ENCODE measurements around the gene PDGFC. TPM values are rescaled to one million over a fixed set of nuclear protein-coding genes. Genes with fewer than 3 reads are reported as not detected.

PDGFC gene
- total RNA-seq, 1 experiment from 2014 or later, result 4.5 TPM

DNA sequence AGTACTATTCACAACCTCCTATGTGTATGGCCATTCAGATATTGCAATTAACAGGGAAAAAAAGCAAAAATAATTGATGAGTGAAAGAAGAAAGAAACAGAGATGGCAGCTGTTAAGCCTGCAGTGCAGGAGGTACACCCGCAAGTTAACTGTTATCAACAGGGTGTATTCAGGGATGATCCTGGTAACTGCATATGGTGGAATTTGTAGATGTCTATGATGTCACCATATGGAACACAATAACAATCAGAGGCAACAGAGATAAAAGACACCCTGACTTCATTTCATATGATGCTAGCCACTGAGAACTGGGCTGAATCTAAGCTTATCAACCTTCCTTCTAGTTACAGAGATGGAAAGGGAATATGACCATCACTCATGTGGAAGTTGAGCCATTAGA is 96.5 kb downstream of the PDGFC start:
- H3K27me3 ChIP-seq (ENCODE audit: insufficient read depth, low read length), result no peaks in the 10 kb centered on the region
- no peak overlapping the region for H4K5ac ChIP-seq (ENCODE audit: insufficient read length, low read depth, low read length)
- no peak overlapping the region for H3K56ac ChIP-seq (ENCODE audit: insufficient read length, low read depth, low read length)
- no peaks in the 10 kb centered on the region for H3K79me1 ChIP-seq (ENCODE audit: insufficient read depth, low read depth, low read length, poor library complexity, severe bottlenecking)
- TF ChIP-seq, protein P1, sequence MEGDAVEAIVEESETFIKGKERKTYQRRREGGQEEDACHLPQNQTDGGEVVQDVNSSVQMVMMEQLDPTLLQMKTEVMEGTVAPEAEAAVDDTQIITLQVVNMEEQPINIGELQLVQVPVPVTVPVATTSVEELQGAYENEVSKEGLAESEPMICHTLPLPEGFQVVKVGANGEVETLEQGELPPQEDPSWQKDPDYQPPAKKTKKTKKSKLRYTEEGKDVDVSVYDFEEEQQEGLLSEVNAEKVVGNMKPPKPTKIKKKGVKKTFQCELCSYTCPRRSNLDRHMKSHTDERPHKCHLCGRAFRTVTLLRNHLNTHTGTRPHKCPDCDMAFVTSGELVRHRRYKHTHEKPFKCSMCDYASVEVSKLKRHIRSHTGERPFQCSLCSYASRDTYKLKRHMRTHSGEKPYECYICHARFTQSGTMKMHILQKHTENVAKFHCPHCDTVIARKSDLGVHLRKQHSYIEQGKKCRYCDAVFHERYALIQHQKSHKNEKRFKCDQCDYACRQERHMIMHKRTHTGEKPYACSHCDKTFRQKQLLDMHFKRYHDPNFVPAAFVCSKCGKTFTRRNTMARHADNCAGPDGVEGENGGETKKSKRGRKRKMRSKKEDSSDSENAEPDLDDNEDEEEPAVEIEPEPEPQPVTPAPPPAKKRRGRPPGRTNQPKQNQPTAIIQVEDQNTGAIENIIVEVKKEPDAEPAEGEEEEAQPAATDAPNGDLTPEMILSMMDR (conservative IDR thresholded peaks at IDR 0.05), result no peak
- H4K8ac ChIP-seq (replicated peaks; ENCODE audit: insufficient read length, low read depth, low read length), result no peak overlapping the region
- Mint-ChIP-seq H3K9me3 (no peaks in the 10 kb centered on the region), H3K27me3 (ENCODE audit: low read depth) (no peaks in the 10 kb centered on the region), H3K27ac (no peak overlapping the region; a peak in 1 of 7 replicates), H3K36me3 (ENCODE audit: insufficient read depth in 1 of 3, low read depth in 3 of 3) (no peaks in the 10 kb centered on the region), H3K4me1 (no peaks in the 10 kb centered on the region), H3K4me3 (no peak overlapping the region)
- H3K4me2 ChIP-seq (ENCODE audit: insufficient read depth, insufficient read length, low read length), result no peak overlapping the region
- no peak overlapping the region for H2BK12ac ChIP-seq (ENCODE audit: insufficient read length, low read depth, low read length)
- no peak overlapping the region for H3K4ac ChIP-seq (ENCODE audit: low read depth, low read length)
- no peak overlapping the region for H3K14ac ChIP-seq (ENCODE audit: insufficient read depth, low read length)
- no peaks in the 10 kb centered on the region for H3K23me2 ChIP-seq (ENCODE audit: insufficient read length, low read depth, low read length, poor library complexity, severe bottlenecking)
- H2BK20ac ChIP-seq (ENCODE audit: low read depth, low read length, poor library complexity, severe bottlenecking), result no peak overlapping the region
- WGBS (ENCODE audit: extremely low coverage, insufficient read length, low lambda C conversion rate), result no CpG with 5 or more reads among the region's 1 CpG
- DNase-seq, result no peak
- no peak overlapping the region for H2BK5ac ChIP-seq (ENCODE audit: insufficient read length, low read length)
- no peak overlapping the region for H3K23ac ChIP-seq (ENCODE audit: insufficient read length, low read depth, low read length)
- no peak overlapping the region for H4K91ac ChIP-seq (ENCODE audit: insufficient read length, low read depth, low read length)
- no peaks in the 10 kb centered on the region for H3K9me3 ChIP-seq (ENCODE audit: control insufficient read depth, low read depth, low read length)
- H3K4me1 ChIP-seq (ENCODE audit: insufficient read depth, low read length), result no peaks in the 10 kb centered on the region
- H4K20me1 ChIP-seq (ENCODE audit: control insufficient read depth, insufficient read depth, insufficient read length), result no peaks in the 10 kb centered on the region
- H2AFZ ChIP-seq (ENCODE audit: low read length), result no peak overlapping the region
- H3K27ac ChIP-seq (ENCODE audit: insufficient read length, low read depth, low read length), result no peak overlapping the region
- no peak overlapping the region for H2BK15ac ChIP-seq (ENCODE audit: low read depth, low read length)
- no peaks in the 10 kb centered on the region for H3K79me2 ChIP-seq (ENCODE audit: insufficient read depth, low read length)
- H3K18ac ChIP-seq (ENCODE audit: insufficient read length, low read depth, low read length), result no peak overlapping the region
- H3T11ph ChIP-seq (ENCODE audit: low read length), result no peak overlapping the region
- no peak overlapping the region for H2BK120ac ChIP-seq (ENCODE audit: low read depth, low read length, poor library complexity, severe bottlenecking)
- H2AK5ac ChIP-seq (ENCODE audit: insufficient read length, low read length), result no peak overlapping the region
- H3K9ac ChIP-seq (ENCODE audit: extremely low read depth, insufficient read length, low read length), result no peak overlapping the region
